ENCODE results near the gene ABHD12. TPM values are rescaled to one million over a fixed set of nuclear protein-coding genes. Genes with fewer than 3 reads are reported as not detected.
A peak's percentile ranks its signal among the peaks of the same experiment; 100 is the strongest.
"Not testable (repeated sequence)": the region's sequence is repeated elsewhere in the genome, so short reads cannot be mapped to it uniquely, and the experiment has no call there.

Gene ABHD12
- polyA plus RNA-seq (2014; cell fraction: cytosol; rRNA removed) = 43.7 and 59.4 TPM in 2 replicates
- 41.4 and 50.6 TPM in 2 replicates for polyA plus RNA-seq (2014; cell fraction: nucleus; rRNA removed)

GRCh38 chr20:25390538-25391528 is at the start of gene ABHD12:
Gene ABHD12, minus strand, starts transcription at chr20:25390835. Its CDS starts 132 bp downstream, at chr20:25390703.
- DNase-seq (ENCODE audit: low spot score) = peak; percentile 95

GRCh38 chr20:25439328-25439727 is 48.7 kb upstream of the ABHD12 start:
- no peak for DNase-seq (ENCODE audit: low spot score)

DNA sequence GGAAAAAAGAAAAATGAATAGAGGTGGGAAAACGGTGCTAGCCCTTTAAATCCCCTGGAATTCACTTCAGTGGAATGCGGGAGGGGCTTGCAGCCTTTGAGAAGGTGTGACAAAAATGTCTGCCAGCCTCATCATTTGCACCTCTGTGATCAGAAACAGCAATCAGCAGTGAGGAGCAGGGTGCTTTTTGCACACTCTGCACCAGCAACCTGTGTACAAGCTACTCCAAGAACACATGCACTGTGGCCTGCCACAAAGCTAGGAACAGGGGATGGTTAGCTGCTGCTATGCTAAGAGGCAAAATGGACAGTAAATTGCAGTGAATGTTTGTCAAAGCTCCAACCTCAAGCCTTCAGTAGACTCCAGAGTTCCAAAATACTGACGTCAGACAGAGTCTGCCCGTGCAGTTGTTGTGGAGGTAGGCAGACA is 46.5 kb upstream of the ABHD12 start:
- DNase-seq (ENCODE audit: low spot score) = no peak

DNA sequence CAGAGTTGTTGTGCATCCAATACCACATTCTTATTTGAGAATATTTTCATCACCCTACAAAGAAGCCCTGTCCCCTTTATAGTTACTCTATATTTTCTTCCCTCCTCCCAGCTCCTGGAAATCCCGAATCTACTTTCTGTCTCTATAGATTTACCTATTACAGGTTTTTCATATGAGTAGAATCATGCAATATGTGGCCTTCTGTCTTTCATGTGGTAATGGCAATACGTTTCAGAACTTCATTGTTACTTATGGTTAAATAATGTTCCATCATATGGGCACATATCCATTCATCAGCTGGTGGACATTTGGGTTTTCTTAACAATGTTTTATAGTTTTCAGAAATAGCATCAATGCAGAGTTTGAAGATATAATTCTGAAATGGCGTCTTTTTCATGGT is 33.9 kb upstream of the ABHD12 start:
- DNase-seq (ENCODE audit: low spot score) = no peak

DNA sequence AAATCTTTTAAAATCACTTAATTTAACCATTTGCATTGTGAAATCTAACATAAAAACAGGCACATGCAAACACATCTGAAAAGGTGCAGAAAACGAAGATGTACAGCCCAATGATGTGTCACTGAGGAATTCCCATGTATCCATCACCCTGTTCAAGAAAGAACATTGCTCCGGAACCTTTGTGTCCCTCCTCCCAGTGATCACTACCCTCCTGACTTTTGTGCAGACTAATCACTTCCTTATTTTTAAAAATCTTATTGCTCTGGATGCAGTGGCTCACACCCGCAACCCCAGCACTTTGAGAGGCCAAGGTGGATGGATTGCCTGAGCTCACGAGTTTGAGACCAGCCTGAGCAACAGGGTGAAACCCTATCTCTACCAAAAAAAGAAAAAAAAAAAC is 31.4 kb upstream of the ABHD12 start:
- no peak for DNase-seq (ENCODE audit: low spot score)

DNA sequence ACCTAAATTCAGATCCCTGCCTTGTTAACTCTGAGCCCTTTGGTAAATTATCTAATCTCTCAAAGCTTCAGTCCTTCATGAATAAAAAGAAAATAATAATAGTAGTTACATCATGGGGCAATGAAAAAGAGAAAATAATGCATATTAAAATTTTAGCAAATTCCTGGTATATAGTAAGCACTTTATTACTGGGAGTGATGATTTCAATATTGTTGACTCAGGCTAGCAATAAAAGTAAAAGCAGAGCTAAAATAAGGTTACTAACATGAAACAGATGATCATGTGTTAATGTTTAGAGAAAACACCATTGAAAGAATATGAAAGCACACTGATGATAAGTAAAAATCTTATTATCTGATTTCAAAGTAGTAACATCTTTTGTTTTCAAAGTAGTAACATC is 30.5 kb upstream of the ABHD12 start:
- DNase-seq (ENCODE audit: low spot score) = no peak

- no peak for DNase-seq (ENCODE audit: low spot score)
These were observed 28.1 kb upstream of the ABHD12 start for GRCh38 chr20:25418776-25419175.

- no peak for DNase-seq (ENCODE audit: low spot score)
These were observed 18.3 kb upstream of the ABHD12 start for GRCh38 chr20:25408890-25409289.

DNA sequence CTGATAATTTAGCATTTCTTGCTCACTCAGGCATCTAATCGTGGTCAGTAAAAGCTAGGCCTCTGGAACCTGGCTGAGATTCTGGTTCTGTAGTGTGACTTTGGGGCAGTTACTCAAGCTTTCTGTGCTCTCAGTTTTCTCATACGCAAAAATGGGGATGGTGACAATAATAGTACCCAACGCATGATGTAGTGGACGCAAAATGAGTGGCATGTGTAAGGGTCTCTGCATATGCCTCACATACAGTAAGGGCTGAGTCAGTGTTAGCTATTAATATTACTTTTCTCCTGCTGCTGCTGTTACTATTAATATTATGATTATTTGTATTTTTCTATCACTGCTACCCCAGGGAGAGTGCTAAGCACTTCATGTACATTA is 17.5 kb upstream of the ABHD12 start:
- DNase-seq (ENCODE audit: low spot score) = no peak

DNA sequence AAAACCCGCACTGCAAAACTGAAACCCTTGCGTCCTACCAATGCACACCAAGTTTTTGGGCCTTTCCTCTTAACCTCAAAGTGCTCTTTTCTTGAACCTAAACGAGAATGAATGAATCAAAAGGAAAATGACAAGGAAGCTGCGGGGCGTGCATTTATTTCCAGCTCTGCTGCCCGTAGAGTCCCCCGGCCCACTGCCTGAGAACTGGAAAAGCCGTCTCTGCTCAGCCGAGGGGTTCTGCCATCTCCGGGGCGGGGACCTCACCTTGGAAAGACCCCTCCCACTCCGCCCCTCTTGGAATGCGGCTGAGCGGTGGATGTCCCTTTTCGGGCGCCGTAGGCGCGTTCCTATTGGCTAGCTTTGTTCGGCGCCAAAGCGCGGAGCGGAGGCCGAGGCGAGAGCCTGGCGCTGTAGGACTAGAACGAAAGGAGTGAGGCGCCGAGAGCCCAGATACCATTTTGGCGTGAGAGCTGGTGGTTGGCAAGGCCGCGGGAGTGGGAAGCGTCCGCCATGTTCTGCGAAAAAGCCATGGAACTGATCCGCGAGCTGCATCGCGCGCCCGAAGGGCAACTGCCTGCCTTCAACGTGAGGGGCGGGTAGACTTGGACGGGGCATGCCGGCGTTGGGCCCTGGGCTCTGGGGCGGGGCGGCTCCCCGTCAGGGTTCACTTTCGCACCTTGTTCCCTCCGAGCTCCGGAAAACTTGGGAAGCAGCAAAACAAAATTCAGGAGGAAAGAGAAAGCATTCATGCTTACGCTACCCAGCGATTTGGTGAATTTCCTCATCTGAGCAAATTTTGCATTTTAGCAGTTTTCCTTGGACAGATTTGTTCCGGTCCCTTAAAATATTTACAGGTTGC is 16.9 kb upstream of the ABHD12 start, which contains the start of gene GINS1:
TSS of gene GINS1 (plus strand) at position 363 of the 859 bp plus-strand sequence. CDS start at position 511, 148 bp downstream.
- peak; percentile 97 for DNase-seq (ENCODE audit: low spot score)

GRCh38 chr20:25402583-25402982 is 11.9 kb upstream of the ABHD12 start:
- no peak for DNase-seq (ENCODE audit: low spot score)

DNA sequence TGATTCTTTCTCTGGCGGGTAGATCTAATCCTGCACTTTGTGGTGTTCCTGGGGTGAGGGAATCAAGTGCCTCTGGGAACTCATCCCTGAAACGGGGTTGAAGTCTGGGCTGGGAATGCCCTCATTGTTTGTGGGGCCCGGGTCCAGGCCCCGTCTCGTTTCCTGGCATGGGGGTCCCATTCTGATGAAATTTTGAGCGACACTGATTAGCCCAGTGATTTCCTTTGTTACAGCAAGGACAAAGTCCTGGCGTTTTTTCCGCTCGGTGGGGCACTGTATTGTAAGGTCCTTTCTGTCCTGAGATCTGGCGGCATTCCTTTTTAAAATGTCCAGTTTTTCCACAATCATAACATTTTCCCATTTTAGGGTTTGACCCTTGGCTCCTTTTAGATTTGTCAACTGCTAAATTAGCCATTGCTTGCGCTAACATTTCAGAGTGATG is 9.7 kb upstream of the ABHD12 start:
- not testable (repeated sequence) for DNase-seq (ENCODE audit: low spot score)

DNA sequence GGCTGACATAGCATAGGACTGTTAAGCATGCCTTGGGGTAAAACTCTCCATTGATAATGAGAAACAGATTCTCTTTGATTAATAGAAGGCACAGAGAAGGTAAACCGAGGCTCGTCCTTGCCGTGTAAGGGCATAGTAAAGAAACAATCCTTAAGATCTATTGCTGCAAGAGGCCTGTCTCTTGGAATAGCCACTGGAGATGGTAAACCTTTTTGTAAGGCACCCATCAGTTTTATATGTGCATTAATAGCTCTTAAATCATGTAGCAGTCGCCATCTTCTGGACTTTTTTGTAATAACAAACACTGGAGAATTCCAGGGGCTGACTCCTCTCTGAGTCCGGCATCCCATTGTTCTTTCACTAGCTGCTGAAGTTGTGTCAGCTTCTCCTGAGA is 8.4 kb upstream of the ABHD12 start:
- DNase-seq (ENCODE audit: low spot score) = peak; percentile 79

DNA sequence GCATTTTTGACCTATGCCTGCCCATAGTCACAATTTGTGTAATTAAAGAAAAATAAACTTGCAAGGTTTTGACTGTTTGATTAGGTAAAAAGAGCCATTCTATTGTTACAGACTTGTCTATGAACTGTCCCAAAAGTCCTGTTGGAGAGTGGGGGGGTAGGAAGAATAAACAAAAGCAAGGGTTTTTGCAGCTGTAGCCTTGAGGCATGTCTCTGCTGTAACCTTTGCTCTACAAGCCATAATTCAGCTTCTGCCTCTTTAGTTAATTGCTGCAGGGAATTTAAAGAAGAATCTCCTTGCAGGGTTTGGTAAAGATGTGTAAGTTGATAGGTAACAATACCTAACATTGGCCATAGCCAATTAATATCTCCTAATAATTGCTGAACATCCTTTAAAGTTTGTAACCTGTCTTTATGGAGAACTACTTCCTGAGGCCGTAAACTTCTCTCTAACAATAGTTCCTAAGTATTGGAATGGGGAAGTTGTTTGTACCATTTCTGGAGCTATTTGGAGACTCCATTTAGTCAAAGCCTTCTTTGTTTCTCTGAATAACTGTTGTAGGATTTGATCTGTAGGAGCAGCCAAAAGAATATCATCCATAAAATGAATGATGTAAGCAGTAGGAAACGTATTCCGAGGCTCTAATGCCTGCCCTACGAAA is 7.9 kb upstream of the ABHD12 start:
- DNase-seq (ENCODE audit: low spot score) = no peak

DNA sequence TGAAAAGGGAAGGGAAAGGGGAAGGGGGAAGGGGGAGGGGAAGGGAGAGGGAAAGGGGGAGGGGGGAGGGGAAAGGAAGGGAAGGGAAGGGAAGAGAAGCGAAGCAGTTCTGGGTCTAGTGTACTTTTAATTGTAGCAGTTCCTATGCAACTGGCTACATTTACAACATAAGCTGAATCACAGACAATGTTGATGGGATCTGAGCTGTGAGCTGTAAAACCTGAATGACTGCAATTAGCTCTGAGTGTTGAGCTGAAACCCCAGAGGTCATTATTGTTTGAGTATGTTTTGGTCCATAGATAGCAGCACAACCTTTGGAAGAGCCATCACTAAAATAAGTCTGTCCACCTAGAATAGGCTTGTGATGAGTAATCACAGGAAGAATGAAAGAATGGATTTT is 7.2 kb upstream of the ABHD12 start:
- DNase-seq (ENCODE audit: low spot score) = no peak

DNA sequence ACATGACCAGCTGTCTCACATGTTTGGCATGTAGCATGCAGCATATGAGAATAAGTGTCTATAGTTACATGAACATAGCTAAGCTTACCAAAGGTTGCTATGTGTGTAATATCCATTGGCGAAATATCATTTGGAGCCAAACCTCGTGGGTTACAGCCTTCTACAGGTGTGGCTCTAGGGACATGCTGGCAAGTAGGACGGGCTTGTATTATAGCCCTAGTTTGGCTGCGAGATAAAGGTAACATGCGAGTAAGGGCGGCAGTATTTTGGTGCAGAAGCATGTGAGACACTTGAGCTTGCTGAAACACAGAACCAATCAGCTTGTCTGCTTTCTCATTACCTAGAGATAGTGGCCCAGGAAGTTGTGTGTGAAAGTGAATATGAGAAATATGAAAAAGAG is 6.5 kb upstream of the ABHD12 start:
- DNase-seq (ENCODE audit: low spot score) = no peak

DNA sequence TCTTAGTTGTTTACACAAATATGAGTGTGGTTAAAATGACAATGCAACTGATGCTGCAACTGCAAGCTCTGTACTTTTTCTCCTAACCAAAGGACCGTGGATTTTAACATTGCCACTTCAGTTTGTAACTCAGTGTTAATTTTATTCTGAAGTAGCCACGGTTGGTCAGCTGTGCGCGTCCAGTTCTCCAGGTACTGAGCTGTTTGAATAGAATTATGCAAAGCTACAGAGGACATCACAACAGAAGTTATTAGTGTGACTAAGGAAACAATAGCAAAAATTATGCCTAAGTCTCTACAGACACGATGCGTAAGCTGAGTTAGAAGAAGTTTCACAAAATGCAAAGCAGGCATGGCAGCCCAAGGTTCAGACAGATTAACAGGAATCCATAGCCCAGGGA is 4.4 kb upstream of the ABHD12 start:
- DNase-seq (ENCODE audit: low spot score) = no peak

- DNase-seq (ENCODE audit: low spot score) = no peak
These were observed 3.6 kb upstream of the ABHD12 start for GRCh38 chr20:25394276-25394675.

DNA sequence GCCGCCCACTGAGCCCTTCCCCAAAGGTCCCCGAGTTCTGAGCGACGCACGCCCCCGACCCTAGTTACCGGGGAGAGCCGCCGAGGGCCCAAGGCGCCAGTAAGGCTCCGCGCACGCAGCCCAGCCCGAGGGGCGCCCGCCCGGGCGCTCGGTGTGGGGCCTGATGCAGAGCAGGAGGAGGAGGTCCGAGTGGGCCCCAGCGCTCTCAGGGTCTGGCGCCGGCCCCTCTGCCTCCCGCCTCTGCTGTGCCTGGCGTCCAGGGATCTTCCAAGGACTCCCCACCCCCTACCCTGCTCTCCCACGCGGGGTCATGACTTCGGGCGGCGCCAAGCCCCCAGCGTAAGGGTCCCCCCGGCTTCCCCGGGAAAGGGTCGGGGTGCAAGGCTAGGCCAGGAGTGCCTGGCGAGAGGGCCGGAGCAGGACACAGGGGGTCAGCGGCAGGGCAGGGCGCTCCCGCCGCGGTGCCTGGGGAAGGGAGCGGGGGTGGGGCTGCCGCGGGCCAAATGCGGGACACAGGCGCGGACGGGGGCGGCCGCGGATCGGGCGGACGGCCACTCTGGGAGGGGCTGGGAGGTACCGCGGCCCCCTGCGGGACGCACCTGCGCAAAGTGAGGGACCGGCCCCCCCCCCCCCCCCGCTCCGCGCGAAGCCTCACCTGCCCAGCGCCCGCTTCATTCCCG is 637 bp downstream of the ABHD12 start:
- DNase-seq (ENCODE audit: low spot score) = peak; percentile 69

GRCh38 chr20:25389401-25389857 is 1.2 kb downstream of the ABHD12 start:
- DNase-seq (ENCODE audit: low spot score) = peak; percentile 52
